Stimulated activated CD4-positive, alpha-beta T cell treated with anti-CD3 and anti-CD28 coated beads, TNF-alpha, amount 100 ng/mL, for 1 hour (primary cell): ENCODE measurements around the gene OPTC.

Experiments used
- DNase-seq, 3 donors: peaks; one replicate each; pipeline ENCODE4 v3.0.0-alpha.2; 2020; ENCODE audit warnings: low read depth in 3 of 3, low spot score in 1 of 3

Gene OPTC

DNA sequence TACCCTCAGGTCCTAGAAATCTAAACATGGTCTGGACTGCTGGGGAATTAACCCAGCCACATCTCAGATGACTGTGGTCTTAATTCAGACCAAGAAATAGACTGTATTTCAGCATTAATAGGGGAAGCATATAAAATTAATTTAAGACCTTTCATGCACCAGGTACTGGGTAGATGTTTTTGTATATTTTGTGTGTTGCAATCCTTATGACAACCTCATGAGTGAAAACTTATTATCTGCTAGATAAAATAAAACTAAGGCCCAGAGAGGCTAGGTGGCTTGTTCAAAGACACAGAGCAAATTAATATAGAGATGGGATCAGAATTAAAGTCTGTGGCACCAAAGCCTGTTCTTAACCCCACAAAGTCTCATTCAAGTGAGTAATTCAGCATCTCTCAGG, 40.1 kb downstream of the OPTC start:
- DNase-seq = no peak

DNA sequence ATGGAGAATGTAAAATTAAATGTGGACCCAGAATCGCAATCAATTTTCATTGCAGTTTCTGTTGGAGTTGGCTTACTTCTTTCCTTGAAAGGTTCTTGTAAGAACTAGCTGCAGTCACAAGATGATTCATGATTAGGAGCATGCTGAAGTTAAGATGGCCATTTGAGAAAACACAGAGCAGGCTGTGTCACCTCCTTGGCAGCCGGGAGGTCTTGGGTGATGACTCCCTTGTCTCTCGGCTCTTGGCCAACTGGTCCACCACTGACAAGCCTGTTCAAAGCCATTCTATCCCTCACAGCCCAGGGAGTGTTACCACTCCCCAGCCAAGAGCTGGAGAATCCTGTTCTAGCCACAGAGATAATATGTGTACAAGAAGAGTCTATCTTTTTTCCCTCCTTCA, 40.6 kb downstream of the OPTC start:
- no peak for DNase-seq

DNA sequence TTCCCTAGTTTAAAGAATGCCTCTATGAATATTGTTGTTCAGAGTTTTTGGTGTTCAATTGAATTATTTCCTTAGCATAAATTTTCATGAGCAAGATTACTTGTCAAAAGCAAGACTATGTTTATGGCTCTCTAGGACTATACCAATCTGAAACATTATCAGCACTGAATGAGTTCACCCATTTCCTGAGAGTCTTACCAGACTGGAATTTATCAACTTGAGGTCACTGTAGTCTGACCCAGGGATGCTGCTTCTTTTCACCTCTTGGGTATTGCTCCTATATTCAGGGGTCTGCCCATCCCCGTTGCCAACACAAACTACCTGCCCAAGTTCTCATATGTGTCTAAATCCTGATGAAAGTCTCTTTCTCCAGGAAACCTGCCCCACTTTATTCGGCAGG, 42.6 kb downstream of the OPTC start:
- no peak for DNase-seq

DNA sequence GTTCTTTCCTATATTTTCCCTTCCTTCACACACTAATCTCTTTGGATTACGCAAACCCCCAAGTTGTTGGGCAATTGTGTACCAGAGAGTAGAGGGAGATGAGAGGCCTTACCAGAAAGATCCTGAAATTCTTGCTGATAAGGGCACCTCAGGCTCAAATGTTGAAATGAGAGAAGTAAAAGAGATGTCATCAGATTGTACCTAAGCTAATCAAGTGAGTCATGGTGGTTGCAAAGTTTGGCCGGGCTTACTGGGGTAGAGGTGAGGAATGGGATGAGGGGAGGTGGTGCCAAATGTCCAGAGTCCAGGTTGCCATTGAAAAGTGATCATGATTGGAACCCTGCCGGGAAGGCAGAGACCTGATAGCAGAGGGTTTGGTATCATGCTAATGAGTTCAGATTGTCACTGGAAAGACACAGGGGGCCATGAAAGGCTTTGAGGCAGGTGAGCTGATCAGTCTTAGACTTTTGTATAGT, 43.1 kb downstream of the OPTC start:
- no peak for DNase-seq

DNA sequence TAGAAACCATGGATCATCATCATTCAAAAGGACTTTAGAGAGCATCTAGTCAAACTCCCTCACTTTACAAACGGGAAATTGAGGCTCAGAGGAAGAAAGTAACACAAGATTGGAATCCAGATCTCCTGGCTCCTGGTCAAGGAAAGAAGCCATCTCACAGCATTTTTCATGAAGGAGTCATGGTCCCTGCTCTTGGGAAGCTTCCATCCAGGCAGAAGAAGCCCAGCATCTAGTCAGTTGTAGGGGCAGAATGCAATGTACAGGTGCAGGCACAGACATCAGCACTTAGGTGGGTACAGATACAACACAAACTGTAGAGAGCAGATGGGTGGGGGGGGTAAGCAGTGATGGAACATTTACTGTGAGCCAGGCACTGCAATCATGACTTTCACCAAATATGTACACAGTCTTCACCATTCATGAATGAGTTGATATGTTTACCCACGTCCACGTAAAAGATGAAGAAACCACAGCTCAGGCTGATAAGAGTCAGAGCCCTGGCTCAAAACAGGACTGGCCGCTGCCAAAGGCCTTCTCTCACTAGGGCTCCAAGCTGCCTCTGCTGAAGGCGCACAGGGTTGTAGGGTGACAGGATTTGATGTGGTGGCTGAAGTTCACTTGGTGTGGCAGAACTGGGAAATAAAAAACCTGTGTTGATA, 44.0 kb downstream of the OPTC start:
- no peak for DNase-seq

DNA sequence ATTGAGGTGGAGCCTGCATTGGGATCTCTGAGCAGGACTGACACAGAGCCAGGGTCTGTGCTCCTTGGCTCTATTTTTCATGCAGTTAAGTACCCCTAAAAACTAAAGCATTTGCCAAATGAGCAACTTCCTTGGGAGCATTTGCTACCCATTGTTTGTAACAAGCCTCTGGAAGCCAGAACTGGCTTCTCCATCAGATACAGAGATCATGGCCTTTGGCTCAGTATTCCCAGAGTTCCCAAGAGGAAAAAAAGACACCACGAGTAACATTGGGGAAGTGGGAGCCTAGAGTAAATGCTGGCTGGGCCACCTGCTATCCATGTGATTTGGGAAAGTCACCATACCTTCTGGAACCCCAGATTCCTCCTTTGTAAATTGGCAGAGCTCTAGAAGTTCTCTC, 44.8 kb downstream of the OPTC start:
- DNase-seq = no peak

DNA sequence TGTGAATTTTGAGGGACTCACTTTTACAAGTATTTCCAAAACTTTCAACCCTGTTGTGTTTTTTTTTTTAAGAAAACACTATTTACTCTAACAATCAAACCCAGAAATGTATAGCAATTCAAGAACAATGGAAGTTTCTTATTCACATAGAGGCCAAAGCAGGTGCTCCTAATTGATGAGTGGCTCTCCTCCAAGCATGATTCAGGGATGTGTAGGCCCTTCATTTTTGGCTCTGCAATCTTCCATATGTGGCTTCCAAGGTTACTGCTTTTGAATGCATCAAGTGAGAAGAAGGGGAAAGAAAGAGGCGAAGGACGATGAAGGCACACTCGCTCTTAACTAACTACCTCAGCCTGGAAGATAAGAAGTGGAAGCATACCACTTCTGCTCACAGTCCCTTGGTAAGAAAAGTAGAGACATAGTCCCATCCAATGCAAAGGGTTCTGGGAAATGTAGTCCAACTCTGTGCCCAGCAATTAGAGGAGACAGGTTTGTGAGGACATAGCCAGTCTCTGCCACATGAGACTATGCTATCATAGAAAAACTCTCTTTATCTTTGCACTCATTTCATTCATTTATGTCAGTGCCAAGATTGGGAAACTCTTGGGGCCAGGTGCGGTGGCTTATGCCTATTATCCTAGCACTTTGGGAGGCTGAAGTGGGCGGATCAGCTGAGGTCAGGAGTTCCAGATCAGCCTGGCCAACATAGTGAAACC, 46.0 kb downstream of the OPTC start:
- DNase-seq = no peak

DNA sequence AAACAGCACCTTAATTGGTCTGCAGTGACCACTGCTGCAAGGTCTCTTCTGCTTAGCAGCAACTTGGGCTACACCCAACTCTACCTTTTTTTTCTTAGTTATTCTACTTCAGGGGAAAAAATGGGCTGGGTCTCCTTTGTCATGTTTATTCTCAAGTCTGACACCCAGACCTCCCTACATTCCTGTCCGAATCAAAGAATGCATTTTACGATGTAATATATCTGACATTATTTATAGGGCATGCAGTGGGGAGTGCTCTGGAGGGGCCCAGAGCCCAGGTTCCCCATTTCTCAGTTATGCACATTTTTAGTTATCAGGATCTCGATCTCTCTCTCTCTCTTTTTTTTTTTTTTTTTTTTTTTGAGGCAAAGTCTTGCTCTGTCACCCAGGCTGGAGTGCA, 50.5 kb downstream of the OPTC start:
- no peak for DNase-seq

DNA sequence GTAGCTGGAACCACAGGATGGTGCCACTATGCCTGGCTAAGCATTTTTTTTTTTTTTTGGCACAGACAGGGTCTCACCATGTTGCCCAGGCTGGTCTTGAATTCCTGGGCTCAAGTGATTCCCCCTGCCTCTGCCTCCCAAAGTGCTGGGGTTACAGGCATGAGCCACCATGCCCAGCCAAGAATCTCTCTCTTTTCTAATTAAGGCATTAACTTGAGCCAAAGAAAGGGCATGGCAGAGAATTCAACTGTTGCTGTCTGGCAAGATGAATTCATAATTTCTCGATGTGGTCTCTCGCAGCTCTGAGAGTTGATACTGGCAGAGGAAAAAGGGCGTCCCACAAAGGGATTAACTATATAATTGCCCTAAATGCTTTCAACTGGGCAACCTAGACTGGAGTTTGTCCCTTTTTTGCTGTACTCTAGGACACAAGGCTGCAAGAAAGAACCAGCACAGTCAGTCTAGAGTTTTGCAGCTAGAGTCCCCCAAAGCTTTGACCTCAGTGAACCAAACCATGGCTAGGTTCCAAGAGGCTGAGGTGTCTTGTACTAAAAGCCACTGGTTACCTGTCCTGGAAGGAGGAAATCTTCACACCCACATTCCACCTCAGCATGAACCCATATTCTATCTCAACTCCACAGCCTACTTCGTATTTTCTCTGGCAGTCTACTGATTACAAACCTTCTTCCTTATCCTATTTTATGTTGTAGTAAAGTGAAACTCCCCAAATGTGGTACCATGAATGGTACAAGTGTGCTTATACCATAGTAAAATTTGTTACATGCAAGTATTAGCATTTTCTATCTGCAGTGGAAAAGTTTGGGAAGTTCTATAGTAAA, 51.2 kb downstream of the OPTC start:
- no peak for DNase-seq

DNA sequence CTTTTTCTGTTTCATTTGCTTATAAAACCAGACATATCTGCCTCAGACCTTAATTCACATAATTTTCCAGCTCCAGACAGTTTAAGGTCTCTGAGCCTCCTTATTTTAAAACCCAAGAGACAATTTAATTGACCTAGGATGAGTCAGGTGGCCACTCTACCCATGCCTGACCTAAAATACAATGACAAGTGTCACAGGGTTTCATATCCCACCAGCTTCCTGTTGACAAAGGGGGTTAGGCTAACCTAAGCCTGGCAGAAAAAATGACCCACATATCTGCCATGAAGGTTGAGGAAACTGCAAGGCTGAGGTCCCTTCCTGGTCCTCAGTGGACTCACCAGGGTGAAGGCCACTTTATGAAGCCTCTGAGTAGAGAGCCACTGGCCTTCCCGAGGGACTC, 52.3 kb downstream of the OPTC start:
- DNase-seq = no peak

DNA sequence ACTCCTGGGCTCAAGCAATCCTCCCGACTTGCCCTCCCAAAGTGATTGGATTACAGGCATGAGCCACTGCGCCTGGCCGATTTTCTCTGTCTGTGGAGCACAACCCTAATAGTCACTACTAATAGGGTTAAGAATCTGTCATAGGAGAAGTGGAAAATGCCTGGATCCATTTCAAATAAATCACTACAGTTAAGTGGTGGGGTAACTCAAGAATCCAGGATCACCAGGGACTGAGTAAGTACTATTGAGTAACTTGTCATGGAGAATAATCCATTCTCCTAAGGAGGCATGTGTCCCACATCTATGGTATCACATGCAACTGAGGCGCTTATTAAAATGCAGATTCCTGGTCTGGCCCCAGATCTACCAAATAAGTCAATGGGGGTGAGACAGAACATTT, 53.2 kb downstream of the OPTC start:
- DNase-seq = no peak

DNA sequence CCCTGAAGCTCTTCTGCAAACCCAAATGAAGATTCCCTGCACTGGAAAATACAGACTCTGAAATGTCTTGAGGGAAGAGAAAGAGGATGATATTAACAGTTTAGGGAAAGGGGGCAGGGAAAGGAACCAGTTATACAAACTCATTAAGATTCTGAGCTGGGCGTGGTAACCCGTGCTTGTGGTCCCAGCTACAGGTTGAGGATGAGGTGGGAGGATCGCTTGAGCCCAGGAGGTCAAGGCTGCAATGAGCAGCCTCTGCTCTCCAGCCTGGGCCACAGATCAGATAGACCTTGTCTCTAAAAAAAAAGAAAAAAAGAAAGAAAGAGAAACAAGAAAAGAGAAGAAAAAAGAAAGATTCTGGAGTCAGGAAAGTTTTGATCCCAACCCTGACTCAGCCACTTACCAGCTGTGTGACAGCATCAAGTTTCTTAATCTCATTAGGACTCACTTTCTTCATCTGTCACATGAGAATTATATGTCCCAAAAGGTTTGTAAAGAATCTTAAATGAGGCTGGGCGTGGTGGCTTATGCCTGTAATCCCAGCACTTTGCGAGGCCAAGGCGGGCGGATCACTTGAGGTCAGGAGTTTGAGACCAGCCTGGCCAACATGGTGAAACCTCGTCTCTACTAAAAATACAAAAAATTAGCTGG, 53.9 kb downstream of the OPTC start:
- no peak for DNase-seq

DNA sequence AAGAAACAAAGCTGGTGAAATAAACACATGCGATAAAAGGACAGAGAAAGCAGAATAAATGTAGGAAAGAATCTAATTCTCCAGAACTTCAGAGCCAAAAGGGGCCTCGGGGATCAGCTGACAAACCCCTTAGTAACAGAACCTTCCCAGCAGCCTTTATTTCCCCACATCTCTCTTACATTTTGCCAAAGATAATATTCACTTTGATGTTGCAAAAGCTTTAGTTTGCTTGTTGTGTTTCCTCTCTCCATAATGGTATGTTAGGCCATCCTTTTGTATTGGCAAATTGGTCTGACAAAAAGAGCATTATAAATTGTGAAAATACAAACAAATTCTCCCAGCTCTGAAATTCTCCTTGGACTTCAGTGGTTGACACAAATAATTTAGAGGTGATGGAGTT, 54.9 kb downstream of the OPTC start:
- no peak for DNase-seq

DNA sequence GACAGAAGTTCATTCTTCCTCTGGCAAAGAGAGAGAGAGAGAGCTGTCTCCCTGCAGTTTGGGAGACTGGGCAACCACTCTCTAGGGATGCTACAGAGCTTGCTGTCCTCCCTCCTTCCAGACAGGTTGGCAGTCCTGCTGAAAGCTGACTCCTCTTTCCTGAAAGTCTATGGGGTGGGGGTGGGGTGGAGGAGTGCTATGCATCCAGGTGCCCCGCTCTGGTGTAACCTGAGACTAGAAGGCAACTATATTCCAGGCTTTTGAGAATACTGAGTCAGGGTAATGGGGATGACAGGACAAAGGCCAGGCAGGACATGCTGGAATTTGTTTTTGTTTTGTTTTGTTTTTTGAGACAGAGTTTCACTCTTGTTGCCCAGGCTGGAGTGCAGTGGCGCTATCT, 55.4 kb downstream of the OPTC start:
- DNase-seq = no peak

DNA sequence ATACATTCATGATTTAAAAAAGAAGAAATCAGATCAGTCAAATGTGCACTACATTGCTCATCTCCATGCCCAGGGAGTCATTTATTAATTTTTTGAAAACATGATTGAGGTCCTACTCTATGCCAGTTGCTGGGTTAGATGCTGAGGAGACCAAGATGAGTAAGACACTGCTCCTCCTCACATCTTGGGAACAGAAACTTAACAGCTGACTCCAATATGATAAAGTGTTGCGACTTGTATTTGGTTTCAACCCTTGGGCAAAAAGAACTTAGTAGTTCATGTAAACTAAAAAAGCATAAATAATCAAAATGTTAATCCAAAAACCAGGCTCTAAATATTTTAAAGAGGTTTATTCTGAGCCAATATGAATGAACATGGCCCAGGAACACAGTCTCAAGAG, 56.9 kb downstream of the OPTC start:
- DNase-seq = no peak

DNA sequence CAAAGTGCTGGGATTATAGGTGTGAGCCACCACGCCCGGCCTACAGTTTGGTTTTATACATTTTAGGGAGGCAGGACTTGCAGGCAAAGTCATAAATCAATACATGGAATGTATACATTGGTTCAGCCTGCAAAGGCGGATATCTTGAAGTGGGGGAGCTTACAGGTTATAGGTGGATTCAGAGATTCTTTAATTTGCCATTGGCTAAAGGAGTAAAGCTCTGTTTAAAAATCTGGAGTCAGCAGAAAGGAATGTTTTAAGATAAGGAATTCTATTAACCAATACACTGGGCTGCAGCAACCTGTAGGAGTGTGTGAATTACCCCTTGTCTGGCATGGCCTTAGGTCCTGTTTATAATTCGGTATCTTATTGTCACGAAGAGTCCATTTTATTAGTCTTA, 57.6 kb downstream of the OPTC start:
- no peak for DNase-seq

DNA sequence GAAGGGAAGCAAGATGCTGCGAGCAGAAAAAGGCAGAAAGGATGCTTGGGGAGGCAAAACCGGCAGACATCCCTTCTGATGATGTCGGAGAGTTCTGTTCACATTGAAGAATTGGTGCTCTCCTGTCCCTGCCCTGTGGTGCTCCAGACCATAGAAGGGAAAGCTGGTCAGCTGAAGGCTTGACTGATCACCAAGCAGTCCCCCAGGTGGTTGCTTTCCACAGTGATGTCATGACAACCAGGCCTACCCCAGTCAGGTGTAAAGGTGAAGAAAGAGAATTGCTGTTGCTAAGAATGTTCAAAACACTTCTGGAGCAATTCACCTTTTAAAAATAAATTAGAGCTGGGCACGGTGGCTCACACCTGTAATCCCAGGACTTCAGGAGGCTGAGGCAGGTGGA, 59.5 kb downstream of the OPTC start:
- DNase-seq = no peak

DNA sequence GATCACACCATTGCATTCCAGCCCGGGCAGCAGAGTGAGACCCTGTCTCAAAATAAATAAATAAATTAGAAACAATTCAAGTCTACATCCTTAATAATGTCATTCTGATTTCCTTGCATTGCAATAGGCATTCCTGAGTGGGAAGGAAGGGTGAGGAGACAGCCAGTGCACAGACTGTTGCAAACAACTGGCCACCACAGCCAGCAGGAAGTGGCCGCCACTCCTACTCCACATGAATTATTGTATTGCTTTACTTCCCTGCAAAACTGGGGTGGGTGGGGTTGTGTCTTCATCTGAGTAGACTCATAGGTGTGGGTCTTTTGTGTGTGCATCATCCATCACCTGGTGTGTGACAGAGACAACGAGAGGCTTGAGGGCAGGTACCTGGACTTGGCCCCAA, 60.1 kb downstream of the OPTC start:
- no peak for DNase-seq

DNA sequence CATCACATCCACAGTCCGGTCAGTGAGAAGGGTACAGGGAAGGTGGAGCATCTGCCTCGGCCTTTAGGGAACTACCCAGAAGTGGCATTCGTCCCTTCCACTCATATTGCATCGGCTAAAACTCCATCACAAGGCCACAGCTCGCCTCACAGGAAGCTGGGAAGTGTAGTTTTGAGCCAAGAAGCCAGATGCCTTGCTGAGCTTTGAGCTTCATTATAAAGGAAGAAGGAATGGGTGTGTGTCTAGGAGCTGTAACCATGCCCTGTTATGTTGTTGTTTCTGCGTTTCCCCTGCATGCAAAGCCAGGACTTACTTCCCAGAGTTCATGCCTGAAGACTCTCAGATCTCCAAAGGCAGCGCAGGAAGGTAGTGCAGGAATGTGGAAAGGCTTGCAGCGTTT, 61.1 kb downstream of the OPTC start:
- DNase-seq = no peak

DNA sequence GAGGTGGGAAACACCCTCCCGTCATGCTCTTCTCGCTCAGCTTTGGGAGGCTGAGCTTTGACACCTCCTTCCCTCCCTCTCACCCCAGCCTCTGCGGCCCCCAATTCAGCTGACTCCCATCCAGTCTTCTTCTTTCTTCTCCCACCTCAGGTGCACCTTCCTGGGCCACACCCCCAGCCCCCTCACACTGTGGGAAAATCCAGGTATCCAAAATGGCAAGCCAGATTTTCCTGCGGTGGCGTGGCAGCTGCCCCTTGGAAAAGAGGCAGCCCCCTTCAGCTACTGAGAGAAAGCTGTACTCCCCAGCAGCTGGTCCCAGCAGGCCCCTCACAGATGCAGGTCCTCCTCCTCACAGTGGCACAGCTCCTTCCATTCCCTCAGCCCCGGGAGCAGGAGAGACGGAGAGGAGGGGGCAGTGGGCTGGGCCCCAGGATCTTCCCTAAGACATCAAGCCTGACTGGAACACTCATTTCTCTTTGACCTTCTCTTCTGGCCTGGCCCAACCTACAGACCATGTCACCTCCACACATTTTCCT, 61.6 kb downstream of the OPTC start:
- no peak for DNase-seq

DNA sequence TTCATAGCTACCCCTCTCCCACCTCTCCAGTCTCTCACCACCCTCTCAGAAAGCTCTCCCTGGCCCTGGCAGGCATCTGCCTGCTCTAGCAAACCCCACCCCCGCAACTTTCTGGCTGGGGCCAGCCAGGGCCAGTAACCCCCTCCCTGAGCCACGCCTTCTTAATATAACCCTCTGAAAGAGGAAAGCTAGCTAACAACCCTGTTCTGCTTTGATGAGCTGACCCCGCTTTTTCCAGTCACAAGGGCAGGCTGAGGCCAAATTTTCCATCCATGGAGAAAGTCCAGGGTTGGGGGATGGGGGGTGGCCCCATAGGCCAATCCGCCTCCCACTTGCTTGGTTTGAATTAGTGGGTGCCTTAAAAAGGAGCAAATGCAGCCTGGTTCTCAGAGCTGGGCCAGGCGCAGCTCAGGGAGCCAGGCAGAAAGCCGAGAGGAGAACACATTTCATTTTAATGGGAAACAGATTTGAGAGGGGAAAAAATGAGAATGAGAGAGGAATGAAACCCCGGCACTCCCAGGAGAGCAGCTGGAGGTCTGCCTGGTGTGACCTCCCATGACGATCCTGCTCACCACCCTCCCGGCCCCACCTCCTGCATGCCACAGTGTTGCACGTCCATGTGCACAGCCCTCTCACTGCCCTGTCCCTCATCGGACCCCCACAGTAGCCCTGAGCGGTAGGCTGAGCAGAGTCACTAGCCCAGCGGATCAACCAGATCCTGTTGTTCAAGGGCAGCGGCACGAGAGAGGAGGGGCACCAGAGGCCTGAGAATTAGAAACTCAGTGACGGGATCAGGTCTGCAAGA, 62.3 kb downstream of the OPTC start:
- no peak for DNase-seq
